ENCODE results near the gene RAB3IL1.

GRCh38 chr11:61924064-61924455 is 6.7 kb upstream of the RAB3IL1 start:
- TF ChIP-seq ZNF383 (CRISPR knock-in tag; IDR thresholded peaks at IDR 0.05; ENCODE audit: borderline replicate concordance) (no peak), MIXL1 (CRISPR knock-in tag; IDR thresholded peaks at IDR 0.05) (no peak), AGO1 (IDR thresholded peaks at IDR 0.05; ENCODE audit: low read depth, low read length, poor library complexity, severe bottlenecking) (no peak), CEBPZ (IDR thresholded peaks at IDR 0.05; ENCODE audit: low read length) (no peak), CREB3 (CRISPR knock-in tag; IDR thresholded peaks at IDR 0.05) (no peak), NR2F2 (IDR thresholded peaks at IDR 0.05; ENCODE audit: borderline replicate concordance, low read depth) (no peak), NR2C2 (CRISPR knock-in tag; IDR thresholded peaks at IDR 0.05; ENCODE audit: borderline replicate concordance) (no peak), ELF1 (CRISPR knock-in tag; IDR thresholded peaks at IDR 0.05) (no peak), HNRNPLL (IDR thresholded peaks at IDR 0.05; ENCODE audit: low read depth, low read length, poor library complexity, severe bottlenecking) (no peak), ZSCAN5A (CRISPR knock-in tag; IDR thresholded peaks at IDR 0.05; ENCODE audit: borderline replicate concordance) (no peak), ZFP41 (CRISPR knock-in tag; IDR thresholded peaks at IDR 0.05; ENCODE audit: borderline replicate concordance) (no peak), LRRFIP1 (CRISPR knock-in tag; conservative IDR thresholded peaks at IDR 0.05) (no peak)
